HG02759 (cell line): ENCODE measurements around the gene ZNF223.

Source experiments
- ATAC-seq: cut with Tn5 transposase; IDR thresholded peaks from one replicate; pipeline ENCODE4 v1.9.1; 2021; ENCODE audit warnings: mild to moderate bottlenecking, moderate library complexity; ENCODE audit not compliant: unreplicated experiment

Gene ZNF223

DNA sequence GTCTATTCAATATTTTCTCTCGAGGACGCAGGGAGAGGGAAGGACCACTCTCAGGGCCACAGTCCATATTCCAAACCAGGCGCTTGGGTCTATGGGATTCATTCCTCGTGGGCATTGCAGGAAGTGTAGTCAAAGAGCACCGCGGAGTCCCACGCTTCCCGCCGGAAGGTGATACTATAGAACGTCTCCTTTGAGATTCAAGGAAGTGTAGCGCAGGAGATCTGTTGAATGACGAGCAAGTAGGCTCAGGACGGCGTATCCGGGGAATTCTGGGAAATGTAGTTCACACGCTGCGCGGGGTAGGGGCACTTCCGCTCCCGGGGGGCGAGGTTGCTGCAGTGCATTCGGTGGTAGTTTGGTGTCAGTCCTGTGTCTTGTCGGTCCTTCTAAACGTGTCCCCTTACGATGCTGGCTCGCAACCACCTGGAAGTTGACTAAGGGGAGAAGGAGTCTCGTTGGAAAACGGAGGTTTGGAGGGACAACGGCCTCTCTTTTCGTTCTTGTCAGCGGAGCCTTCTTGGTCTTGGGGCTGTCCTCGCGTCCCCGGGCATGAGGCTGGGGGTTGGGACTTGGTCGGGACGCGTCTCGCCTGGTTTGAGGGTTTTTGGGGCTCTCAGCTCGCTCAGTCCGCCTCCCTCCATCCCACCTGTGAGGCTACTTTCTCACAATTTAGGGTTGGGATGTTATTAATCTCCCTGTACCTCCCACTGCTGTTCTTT lies 20.1 kb downstream of the ZNF223 start, which contains the start of gene ZNF284:
TSS of gene ZNF284 (plus strand) at position 336 of the 719 bp plus-strand sequence. CDS start 4,231 bp downstream, outside the sequence.
- ATAC-seq: peak; percentile 93

GRCh38 chr19:44072543-44073401 lies 20.9 kb downstream of the ZNF223 start:
- ATAC-seq: no peak

- ATAC-seq: no peak
Measured at GRCh38 chr19:44076325-44076724, 24.5 kb downstream of the ZNF223 start.

DNA sequence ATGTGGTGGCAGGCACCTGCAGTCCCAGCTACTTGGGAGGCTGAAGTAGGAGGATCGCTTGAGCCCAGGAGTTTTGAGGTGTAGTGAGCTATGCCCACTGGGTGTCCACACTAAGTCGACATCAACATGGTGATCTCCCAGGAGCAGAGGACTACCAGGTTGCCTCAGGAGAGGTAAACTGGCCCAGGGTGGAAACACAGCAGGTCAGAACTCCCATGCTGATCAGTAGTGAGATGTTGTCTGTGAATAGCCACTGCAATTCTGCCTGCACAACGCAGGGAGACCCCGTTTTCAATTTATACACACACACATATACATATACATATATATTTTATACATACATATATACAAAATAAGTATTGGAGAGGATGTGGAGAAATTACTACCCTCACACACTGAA lies 40.3 kb downstream of the ZNF223 start:
- ATAC-seq: no peak

- ATAC-seq: peak; percentile 85
Measured at GRCh38 chr19:44093931-44094765, 42.3 kb downstream of the ZNF223 start, which contains the start of gene ZNF224. Gene ZNF224, plus strand, starts transcription at chr19:44094361. Its CDS starts 3,513 bp downstream, at chr19:44097874.

DNA sequence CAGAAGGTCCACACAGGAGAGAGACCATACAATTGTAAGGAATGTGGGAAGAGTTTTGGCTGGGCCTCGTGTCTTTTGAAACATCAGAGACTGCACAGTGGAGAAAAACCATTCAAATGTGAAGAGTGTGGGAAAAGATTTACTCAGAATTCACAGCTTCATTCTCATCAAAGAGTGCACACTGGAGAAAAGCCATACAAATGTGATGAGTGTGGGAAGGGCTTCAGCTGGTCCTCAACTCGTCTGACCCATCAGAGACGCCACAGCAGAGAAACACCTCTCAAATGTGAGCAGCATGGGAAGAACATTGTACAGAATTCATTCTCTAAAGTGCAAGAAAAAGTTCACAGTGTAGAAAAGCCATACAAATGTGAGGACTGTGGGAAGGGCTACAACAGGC lies 55.9 kb downstream of the ZNF223 start:
- ATAC-seq: no peak

GRCh38 chr19:44109458-44109857 lies 57.6 kb downstream of the ZNF223 start:
- no peak for ATAC-seq

DNA sequence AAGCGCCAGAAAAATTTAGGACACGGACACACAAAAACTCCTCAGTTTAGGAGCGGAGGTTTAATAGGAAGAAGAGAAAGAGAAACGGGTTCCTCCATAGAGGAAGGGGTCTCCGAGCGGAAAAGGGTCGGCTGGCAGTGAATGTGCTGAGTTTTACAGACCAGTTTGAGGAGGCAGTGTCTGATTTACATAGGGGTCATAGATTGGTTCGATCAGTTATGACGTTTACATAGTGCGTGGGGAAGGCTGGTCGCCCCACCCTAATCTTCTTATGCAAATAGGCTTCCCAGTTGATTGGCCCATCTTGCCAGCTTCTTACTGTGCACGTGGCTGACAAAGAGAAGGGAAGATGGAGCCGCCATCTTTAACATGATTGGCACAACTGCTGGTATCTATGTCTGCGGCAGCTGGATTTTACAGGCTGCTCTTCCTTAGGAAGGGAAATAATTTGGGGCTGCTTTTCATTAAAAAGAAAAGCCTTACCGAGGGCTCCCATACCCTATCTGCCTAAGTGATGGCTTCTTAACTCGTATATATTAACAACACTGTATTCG lies 60.2 kb downstream of the ZNF223 start:
- ATAC-seq: no peak

DNA sequence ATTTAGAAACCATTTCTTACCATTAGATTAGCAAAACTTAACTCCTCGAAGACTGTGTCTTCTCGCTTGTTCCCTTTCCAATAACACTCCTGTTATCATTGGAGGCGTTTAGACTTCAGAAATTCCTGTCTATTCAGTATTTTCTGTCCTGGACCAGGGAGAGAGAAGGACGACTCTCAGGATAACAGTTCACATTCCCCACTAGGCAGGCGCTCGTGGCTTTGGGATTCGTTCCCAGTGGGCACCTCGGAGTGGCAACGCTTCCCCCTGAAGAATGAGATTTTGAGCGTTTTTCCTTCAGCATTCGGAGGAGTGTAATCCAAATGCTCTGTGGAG lies 60.9 kb downstream of the ZNF223 start:
- ATAC-seq: peak; percentile 18

GRCh38 chr19:44113138-44113783 lies 61.4 kb downstream of the ZNF223 start, which contains the start of gene ZNF225:
Gene ZNF225, plus strand, starts transcription at chr19:44113399. Its CDS starts 2,429 bp downstream, at chr19:44115828.
- ATAC-seq: peak; percentile 94

DNA sequence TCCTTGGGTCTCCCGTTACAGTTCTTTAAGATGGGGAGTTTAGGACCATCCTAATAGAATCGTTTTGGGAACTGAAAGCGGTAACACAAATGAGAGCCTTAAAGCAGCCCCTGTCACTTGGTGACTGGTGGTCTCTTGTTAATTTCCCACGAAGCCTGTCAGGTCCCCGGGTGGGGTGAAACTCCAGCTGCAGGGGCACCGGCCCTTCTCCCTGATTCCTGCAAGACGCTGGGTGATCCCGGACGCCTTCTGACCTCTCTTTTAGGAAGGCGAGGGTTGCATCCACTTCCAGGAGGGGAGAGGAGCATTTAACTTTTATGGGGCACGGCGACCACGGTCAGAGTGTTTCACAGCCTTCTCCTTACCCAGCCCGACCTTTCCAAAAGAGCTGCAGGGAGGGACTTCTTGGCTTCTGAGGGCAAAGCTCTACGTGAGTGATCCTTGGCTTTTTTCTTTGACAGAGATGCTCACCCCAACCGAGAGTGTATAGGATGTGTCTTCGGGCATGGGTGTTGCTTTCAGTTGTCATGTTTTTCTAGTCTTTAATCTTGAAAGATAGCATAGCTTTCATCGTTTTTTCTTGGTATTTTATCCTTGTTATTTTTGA lies 62.1 kb downstream of the ZNF223 start:
- ATAC-seq: no peak
